Neural crest cell (in vitro differentiated cells): ENCODE results near the gene CHGA. TPM values are rescaled to one million over a fixed set of nuclear protein-coding genes. Genes with fewer than 3 reads are reported as not detected.

Source experiments
- DNase-seq: peaks from one replicate; pipeline ENCODE4 v3.0.0; 2021; ENCODE audit warnings: low read depth, mixed read lengths, low spot score
- H3K27ac Mint-ChIP-seq: one replicate; pipeline ENCODE4 v1.8.0; 2021; ENCODE audit warnings: mild to moderate bottlenecking, mixed read lengths; ENCODE audit not compliant: unreplicated experiment
- H3K27me3 Mint-ChIP-seq: 2 replicates; pipeline ENCODE4 v1.8.0; 2021; ENCODE audit warnings: low read depth, mild to moderate bottlenecking, mixed read lengths
- H3K36me3 Mint-ChIP-seq: 2 replicates; pipeline ENCODE4 v1.8.0; 2021; ENCODE audit warnings: low read depth, mild to moderate bottlenecking, mixed read lengths
- H3K4me1 Mint-ChIP-seq: 2 replicates; pipeline ENCODE4 v1.8.0; 2021; ENCODE audit warnings: mixed read lengths
- H3K4me3 Mint-ChIP-seq: one replicate; pipeline ENCODE4 v1.8.0; 2021; ENCODE audit warnings: mild to moderate bottlenecking, mixed read lengths
- H3K9me3 Mint-ChIP-seq: 2 replicates; pipeline ENCODE4 v1.8.0; 2021; ENCODE audit warnings: mixed read lengths
- total RNA-seq: library from RNA; stranded (reverse); gene quantifications from 2 replicates; pipeline ENCODE4 v1.2.1, GENCODE V29; 2021
- TF ChIP-seq, protein P1 (sequence below): fragments of 200-600 bp; sonication (generic); conservative IDR thresholded peaks from 2 replicates; pipeline ENCODE4 v1.5.0; 2021; ENCODE audit warnings: antibody characterized with exemption, mild to moderate bottlenecking

CHGA gene
- total RNA-seq, 1 donor from 2014 or later, result 4.3 TPM

DNA sequence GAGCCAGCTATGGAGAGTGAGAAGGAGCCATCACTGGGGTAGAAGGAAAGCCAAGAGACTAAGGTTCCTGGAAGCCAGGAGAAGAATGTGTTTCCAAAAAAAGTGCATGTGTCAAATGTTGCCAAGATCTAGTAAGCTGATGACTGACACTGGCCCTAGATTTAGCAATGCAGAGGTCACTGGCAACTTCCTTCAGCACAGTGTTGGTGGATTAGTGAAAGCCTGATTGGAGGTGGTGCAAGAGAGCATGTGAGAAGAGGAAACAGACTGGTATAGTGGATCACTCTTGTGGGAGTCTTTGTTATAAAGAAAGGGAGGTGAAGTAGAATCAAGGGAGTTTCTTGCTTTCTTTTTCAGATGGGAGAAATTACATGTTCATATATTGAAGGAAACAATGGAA, 34.1 kb upstream of the CHGA start:
- H3K9me3 Mint-ChIP-seq, result peaks cover 8% of the 10 kb centered on the region
- no peak for DNase-seq
- H3K36me3 Mint-ChIP-seq, result no peaks in the 10 kb centered on the region
- peaks cover 7% of the 10 kb centered on the region for H3K4me1 Mint-ChIP-seq
- H3K27ac Mint-ChIP-seq, result no peak overlapping the region
- no peak overlapping the region for H3K4me3 Mint-ChIP-seq
- H3K27me3 Mint-ChIP-seq, result peaks cover 68% of the 10 kb centered on the region
- TF ChIP-seq, protein P1, sequence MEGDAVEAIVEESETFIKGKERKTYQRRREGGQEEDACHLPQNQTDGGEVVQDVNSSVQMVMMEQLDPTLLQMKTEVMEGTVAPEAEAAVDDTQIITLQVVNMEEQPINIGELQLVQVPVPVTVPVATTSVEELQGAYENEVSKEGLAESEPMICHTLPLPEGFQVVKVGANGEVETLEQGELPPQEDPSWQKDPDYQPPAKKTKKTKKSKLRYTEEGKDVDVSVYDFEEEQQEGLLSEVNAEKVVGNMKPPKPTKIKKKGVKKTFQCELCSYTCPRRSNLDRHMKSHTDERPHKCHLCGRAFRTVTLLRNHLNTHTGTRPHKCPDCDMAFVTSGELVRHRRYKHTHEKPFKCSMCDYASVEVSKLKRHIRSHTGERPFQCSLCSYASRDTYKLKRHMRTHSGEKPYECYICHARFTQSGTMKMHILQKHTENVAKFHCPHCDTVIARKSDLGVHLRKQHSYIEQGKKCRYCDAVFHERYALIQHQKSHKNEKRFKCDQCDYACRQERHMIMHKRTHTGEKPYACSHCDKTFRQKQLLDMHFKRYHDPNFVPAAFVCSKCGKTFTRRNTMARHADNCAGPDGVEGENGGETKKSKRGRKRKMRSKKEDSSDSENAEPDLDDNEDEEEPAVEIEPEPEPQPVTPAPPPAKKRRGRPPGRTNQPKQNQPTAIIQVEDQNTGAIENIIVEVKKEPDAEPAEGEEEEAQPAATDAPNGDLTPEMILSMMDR, result no peak

DNA sequence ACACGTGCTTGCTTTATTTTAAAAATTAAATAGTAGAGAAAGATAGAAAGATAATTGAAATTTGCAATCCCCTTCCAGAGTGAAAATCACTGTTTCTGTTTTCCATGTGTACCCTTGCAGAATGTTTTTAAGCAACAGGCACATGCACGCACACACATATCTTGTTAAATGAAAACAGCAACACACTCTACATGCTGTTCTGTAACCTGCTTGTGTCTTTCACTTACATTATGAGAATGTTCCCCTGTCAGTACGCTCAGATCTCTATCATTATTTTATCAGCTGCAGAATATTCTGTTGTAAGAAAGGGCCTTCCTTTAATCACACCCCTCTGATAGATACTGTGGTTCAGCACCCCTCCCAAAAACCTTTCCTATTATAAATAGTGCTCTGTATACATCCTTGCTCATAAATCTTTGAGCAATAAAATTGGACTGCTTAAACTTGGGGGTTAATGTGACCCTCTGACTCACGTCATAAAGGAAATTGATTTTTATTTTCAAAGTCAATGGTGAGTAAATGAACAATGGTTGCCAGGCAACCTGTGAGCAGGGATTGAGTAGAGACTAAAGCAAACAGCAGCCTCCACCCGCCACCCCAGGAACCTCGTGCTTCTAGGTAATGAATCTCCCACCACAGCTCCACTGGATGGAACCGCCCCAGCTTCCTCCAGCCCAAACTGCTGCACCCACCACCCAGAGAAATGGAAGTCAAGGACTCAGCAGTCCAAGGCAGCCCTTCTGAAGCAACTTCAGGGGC, 31.9 kb upstream of the CHGA start:
- TF ChIP-seq, protein P1, result no peak
- Mint-ChIP-seq H3K9me3 (peaks cover 8% of the 10 kb centered on the region), H3K27ac (no peak overlapping the region), H3K4me3 (no peak overlapping the region), H3K4me1 (peaks cover 7% of the 10 kb centered on the region), H3K27me3 (peaks cover 67% of the 10 kb centered on the region), H3K36me3 (no peaks in the 10 kb centered on the region)
- no peak for DNase-seq

DNA sequence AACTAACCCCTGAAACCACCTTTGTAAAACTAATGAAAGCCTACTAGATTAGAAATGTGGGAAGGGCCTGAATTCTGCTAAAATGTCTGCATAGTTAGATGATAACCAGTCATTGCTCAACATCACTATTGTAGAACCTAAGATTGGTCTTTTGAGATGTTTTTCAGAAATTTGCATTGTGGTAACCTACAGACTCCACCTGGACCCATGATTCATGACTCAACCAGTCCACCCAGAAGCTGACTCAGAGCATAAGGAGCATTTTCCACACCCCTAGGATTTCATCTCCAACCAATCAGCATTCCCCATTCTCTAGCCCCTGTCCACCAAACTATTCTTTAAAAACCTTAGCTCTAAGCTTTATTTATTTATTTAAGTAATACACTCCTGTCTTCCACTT, 30.4 kb upstream of the CHGA start:
- H3K36me3 Mint-ChIP-seq, result no peaks in the 10 kb centered on the region
- H3K9me3 Mint-ChIP-seq, result peaks cover 8% of the 10 kb centered on the region
- H3K4me3 Mint-ChIP-seq, result no peak overlapping the region
- DNase-seq, result no peak
- H3K27me3 Mint-ChIP-seq, result peaks cover 65% of the 10 kb centered on the region
- H3K27ac Mint-ChIP-seq, result no peak overlapping the region
- peaks cover 7% of the 10 kb centered on the region for H3K4me1 Mint-ChIP-seq
- TF ChIP-seq, protein P1, result no peak

DNA sequence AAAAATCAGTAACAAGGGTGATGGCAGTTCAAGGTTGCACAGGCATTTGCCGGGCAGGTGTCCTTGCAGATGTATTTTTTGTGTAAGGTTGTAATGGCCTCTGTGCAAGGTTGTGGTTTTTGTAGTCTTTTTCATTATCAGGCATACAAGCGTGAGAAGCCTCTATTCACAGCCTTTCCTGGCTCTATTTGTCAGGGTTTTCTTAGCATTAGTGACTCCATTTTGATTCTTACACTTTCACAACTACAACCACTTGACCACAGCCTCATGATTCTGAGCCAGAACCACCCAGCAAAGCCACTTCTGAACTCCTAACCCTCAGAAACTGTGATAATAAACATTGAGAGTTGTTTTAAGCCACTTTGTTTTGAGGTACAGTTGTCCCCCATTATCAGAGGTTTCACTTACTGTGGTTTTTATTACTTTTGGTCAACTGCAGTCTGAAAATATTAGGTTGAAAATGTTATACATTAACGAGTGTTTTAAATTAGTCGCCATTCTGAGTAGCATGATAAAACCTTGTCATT, 27.5 kb upstream of the CHGA start:
- Mint-ChIP-seq H3K9me3 (peaks cover 5% of the 10 kb centered on the region), H3K27ac (no peak overlapping the region), H3K4me3 (no peak overlapping the region), H3K36me3 (no peaks in the 10 kb centered on the region), H3K4me1 (peaks cover 7% of the 10 kb centered on the region), H3K27me3 (peaks cover 62% of the 10 kb centered on the region)
- TF ChIP-seq, protein P1, result no peak
- no peak for DNase-seq

DNA sequence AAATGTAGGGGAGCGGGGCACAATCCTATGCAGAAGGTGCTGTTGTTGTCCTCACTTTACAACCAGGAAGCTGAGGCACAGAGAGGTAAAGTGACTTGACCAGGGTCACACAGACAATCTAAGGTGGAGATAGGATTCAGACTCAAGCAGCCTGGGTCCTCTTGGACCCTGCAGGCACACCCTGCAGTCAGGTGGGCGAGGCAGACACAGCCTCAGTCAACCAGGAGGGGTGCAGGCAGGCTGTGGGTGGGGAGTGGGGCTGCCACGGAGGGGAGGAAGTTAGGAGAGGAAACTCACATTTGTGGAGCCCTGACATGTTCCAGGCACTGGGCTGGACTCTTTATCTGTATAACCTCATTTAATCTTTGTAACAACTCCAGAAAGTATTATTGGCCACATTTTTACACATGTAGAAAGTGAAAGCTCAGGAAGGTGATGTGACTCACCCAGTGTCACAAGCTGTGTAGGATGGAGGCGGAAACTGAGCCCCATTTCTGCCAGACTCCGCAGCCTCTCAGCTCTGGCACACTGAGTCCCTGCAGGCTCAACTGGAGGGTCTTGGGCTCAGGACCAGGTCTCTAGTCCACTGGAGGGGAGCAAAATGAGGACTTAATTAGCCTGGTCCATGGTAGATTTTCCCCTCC, 24.9 kb upstream of the CHGA start:
- peaks cover 5% of the 10 kb centered on the region for H3K4me1 Mint-ChIP-seq
- no peak overlapping the region for H3K27ac Mint-ChIP-seq
- TF ChIP-seq, protein P1, result no peak
- H3K36me3 Mint-ChIP-seq, result no peaks in the 10 kb centered on the region
- H3K27me3 Mint-ChIP-seq, result peaks cover 75% of the 10 kb centered on the region
- DNase-seq, result no peak
- no peak overlapping the region for H3K4me3 Mint-ChIP-seq
- H3K9me3 Mint-ChIP-seq, result peaks cover 2% of the 10 kb centered on the region
